ENCODE measurements around the gene TWIST2.

The TWIST2 gene

DNA sequence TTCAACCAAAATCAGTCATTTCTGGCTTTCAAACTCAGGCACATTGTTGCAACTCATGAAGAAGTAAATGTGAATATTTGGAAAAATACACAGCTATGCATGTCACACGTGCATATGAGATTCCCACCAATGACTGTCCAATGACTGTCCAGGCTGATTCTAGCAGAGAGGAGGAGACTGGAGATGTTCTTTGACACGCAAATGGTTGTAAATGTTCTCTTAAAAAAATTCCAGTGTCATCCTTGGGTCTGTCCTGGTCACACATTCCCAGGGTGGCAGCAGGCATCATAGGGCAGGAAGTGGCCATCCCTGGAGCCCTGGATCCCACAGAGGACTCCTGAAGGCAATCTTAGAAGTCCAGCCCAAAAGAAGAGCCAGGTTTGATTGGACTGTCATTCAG, 40.9 kb downstream of the TWIST2 start:
- DNase-seq (ENCODE audit: low read depth in 2 of 2, low spot score in 1 of 2): no peak

- DNase-seq (ENCODE audit: low read depth in 2 of 2, low spot score in 1 of 2): no peak
Observed at GRCh38 chr2:238890131-238890530, 42.2 kb downstream of the TWIST2 start.

GRCh38 chr2:238890618-238891456, 43.0 kb downstream of the TWIST2 start:
- DNase-seq (ENCODE audit: low read depth in 2 of 2, low spot score in 1 of 2): no peak

- no peak for DNase-seq (ENCODE audit: low read depth in 2 of 2, low spot score in 1 of 2)
Observed at GRCh38 chr2:238891457-238892203, 43.7 kb downstream of the TWIST2 start.

- DNase-seq (ENCODE audit: low read depth in 2 of 2, low spot score in 1 of 2): no peak
Observed at GRCh38 chr2:238892204-238892500, 44.3 kb downstream of the TWIST2 start.

- no peak for DNase-seq (ENCODE audit: low read depth in 2 of 2, low spot score in 1 of 2)
Observed at GRCh38 chr2:238892796-238893195, 44.9 kb downstream of the TWIST2 start.

GRCh38 chr2:238893349-238894000, 45.6 kb downstream of the TWIST2 start:
- no peak for DNase-seq (ENCODE audit: low read depth in 2 of 2, low spot score in 1 of 2)

DNA sequence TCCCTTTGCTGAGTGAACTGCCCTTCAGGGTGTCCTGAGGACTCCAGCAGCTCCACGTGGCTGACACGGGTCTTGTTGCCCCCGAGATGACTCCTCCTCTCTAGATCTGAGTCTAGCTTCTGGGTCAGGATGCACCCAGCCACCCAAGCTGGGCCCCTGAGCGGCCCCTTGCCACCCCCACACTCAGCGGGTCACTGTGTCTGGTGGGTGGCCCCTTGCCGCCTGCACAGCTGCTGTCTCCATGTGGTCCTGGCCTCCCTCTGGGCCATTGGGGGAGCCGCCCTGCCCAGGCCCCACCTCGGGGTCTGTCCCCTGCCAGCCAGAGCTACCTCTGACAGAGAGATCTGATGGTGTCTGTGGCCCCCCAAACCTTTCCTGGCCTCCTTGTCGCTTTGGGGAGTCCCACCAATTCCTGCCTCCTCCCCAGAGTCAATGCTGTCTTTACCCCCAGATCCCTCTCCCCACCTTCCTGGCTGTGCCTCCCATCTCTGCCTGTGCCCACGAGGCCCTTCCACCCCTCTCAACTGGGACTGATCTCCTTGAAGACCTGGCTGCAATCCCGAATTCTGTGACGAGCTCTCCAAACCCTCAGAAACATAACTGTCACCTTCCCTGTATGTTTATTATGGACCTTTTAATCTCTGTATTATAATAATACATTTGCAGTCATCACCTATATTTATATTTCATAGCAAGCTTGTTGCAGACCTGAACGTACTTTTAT, 46.5 kb downstream of the TWIST2 start:
- DNase-seq (ENCODE audit: low read depth in 2 of 2, low spot score in 1 of 2): no peak

- DNase-seq (ENCODE audit: low read depth in 2 of 2, low spot score in 1 of 2): no peak
Observed at GRCh38 chr2:238894950-238895298, 47.0 kb downstream of the TWIST2 start.

GRCh38 chr2:238895361-238895882, 47.5 kb downstream of the TWIST2 start:
- DNase-seq (ENCODE audit: low read depth in 2 of 2, low spot score in 1 of 2): no peak

DNA sequence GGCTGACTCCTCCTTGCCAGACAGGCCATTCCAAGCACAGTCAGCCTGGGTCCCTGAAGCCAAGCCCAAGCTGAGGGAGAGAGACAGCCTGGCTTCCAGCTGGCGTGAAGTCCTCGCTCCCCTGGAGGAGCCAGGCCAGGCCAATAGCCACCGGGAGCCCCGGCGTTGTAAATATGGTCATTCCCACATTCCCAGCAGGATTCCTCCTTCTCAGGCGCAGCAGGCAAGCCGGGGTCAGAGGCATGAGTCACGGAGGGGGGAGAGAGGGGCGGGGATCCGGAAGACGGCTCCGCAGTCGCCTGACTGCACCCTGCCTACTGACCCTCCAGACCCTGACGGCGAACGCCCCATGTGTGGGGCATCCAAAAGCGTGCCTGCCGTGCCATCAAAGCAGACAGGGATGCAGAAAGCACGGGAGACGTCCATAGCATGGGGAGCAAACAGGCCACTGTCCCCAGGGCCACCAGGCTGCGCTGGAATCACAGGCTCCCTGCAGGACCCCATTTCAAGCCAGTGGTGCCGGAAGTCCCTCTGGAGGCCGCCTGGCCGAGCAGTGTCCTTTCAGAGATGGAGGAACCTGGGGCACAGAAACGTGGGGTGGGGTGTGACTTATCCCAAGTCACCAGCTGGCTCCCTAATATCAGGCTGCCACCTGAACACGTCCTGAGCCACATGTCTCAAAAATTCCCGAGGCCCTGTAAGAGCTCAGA, 48.2 kb downstream of the TWIST2 start:
- DNase-seq (ENCODE audit: low read depth in 2 of 2, low spot score in 1 of 2): no peak

GRCh38 chr2:238896641-238897040, 48.8 kb downstream of the TWIST2 start:
- no peak for DNase-seq (ENCODE audit: low read depth in 2 of 2, low spot score in 1 of 2)

- DNase-seq (ENCODE audit: low read depth in 2 of 2, low spot score in 1 of 2): no peak
Observed at GRCh38 chr2:238897122-238897880, 49.4 kb downstream of the TWIST2 start.

DNA sequence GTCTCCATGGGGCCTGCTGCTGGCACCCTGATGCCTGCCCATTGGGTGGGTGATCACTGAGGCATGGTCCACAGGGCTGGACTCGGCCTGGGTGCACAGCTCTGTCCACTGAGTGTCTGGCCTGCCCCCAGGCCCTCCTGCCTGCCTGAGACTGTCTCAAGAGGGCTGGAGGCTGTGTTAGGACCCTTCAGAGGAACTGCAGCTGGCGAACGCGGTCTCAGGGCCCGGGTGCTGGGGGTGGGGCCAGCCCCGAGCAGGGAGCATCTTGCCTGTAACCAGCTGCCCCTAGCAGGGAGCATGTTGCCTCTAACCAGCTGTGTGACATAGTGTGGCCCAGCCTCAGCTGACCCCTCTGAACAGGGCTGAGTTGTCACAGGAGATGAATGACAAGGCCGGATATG, 50.0 kb downstream of the TWIST2 start:
- no peak for DNase-seq (ENCODE audit: low read depth in 2 of 2, low spot score in 1 of 2)

DNA sequence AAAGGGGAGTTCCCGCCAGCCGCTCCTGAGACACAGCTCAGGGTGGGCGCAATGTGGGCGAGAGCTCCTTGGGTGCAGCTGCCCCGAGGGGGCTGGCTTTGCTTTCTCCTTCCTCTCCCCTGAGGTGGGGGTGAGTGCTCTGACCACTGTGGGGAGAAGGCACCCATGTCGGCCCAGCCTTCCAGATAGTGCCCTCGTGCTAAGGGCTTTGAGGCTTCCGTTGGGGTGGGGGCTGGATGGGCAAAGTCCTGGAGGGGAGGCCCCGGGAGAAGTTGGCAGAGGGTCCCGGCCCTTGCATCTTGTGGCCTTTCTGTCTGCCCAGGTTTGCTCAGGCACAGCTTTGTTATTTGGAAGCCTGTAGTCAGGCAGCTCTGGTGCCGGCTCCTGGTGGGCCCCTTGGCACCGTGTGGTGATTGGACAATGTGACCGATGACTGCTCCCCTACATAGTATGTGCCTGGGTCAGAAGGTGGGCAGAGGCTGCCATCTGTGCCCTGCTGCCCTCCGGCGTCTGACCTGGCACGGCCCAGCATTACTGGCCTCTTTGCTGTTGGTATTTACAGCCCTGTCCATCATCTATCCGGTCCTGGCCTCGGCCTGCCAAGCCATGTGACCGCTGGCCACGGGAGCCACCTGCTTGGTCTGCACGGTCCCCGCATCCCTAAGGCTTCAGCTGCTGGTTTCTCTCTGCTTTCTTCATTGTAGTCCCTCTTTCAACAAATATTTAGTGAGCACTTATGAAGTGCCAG, 50.8 kb downstream of the TWIST2 start:
- DNase-seq (ENCODE audit: low read depth in 2 of 2, low spot score in 1 of 2): no peak

GRCh38 chr2:238899386-238899785, 51.5 kb downstream of the TWIST2 start:
- no peak for DNase-seq (ENCODE audit: low read depth in 2 of 2, low spot score in 1 of 2)

GRCh38 chr2:238900511-238900910, 52.6 kb downstream of the TWIST2 start:
- DNase-seq (ENCODE audit: low read depth in 2 of 2, low spot score in 1 of 2): no peak

GRCh38 chr2:238901461-238902057, 53.7 kb downstream of the TWIST2 start:
- no peak for DNase-seq (ENCODE audit: low read depth in 2 of 2, low spot score in 1 of 2)

- no peak for DNase-seq (ENCODE audit: low read depth in 2 of 2, low spot score in 1 of 2)
Observed at GRCh38 chr2:238902285-238902684, 54.4 kb downstream of the TWIST2 start.
